C1 segment of cervical spinal cord (tissue), 14 donors: ENCODE results near the gene IREB2.

ENCODE experiments used
- DNase-seq, 14 donors: peaks; one replicate each; lab custom pipeline; 2025; lab: John Stamatoyannopoulos, UW

IREB2 gene

GRCh38 chr15:78407608-78408354 is 30.2 kb upstream of the IREB2 start:
- DNase-seq: no peak

- no peak for DNase-seq
Observed at GRCh38 chr15:78408355-78408640, 29.7 kb upstream of the IREB2 start.

GRCh38 chr15:78408961-78409360 is 29.1 kb upstream of the IREB2 start:
- DNase-seq: no peak

- no peak for DNase-seq
Observed at GRCh38 chr15:78411061-78411460, 27.0 kb upstream of the IREB2 start.

GRCh38 chr15:78414621-78415250 is 23.3 kb upstream of the IREB2 start:
- DNase-seq: peak in 1 of 14 donors; percentile 9

GRCh38 chr15:78415284-78415683 is 22.7 kb upstream of the IREB2 start:
- no peak for DNase-seq

- no peak for DNase-seq
Observed at GRCh38 chr15:78417754-78418630, 20.0 kb upstream of the IREB2 start.

- DNase-seq: no peak
Observed at GRCh38 chr15:78418686-78419085, 19.3 kb upstream of the IREB2 start.

- DNase-seq: no peak
Observed at GRCh38 chr15:78419367-78419766, 18.6 kb upstream of the IREB2 start.

GRCh38 chr15:78420220-78420619 is 17.8 kb upstream of the IREB2 start:
- DNase-seq: no peak

- DNase-seq: no peak
Observed at GRCh38 chr15:78420766-78421165, 17.2 kb upstream of the IREB2 start.

GRCh38 chr15:78421238-78421965 is 16.6 kb upstream of the IREB2 start:
- DNase-seq: no peak

GRCh38 chr15:78422571-78423340 is 15.3 kb upstream of the IREB2 start:
- peak in 9 of 14 donors; percentile 8 to 55 (median 17) for DNase-seq

GRCh38 chr15:78424673-78425072 is 13.3 kb upstream of the IREB2 start:
- DNase-seq: no peak

- no peak for DNase-seq
Observed at GRCh38 chr15:78425643-78426042, 12.4 kb upstream of the IREB2 start.

- DNase-seq: no peak
Observed at GRCh38 chr15:78426300-78426699, 11.7 kb upstream of the IREB2 start.

- no peak for DNase-seq
Observed at GRCh38 chr15:78427953-78428352, 10.1 kb upstream of the IREB2 start.

GRCh38 chr15:78429477-78429876 is 8.5 kb upstream of the IREB2 start:
- peak in 2 of 14 donors; percentile 9 to 17 for DNase-seq

- DNase-seq: no peak
Observed at GRCh38 chr15:78431955-78432354, 6.1 kb upstream of the IREB2 start.

- DNase-seq: no peak
Observed at GRCh38 chr15:78432664-78433063, 5.4 kb upstream of the IREB2 start.

- DNase-seq: no peak
Observed at GRCh38 chr15:78434134-78434533, 3.9 kb upstream of the IREB2 start.
